T-cell (primary cell): ENCODE data around the gene ARHGEF35. TPM values are rescaled to one million over a fixed set of nuclear protein-coding genes. Genes with fewer than 3 reads are reported as not detected.
"Not testable (repeated sequence)": the region's sequence is repeated elsewhere in the genome, so short reads cannot be mapped to it uniquely, and the experiment has no call there.

Experiments
- ATAC-seq, 4 experiments: fragments of 200-7000 bp in 3 of 4; fragments of 150-1000 bp in 1 of 4; cut with Tn5 transposase; replicated peaks in 1 of 4; 1 replicate in 3 of 4; 2 replicates in 1 of 4; pipeline ENCODE4 v1.10.0; 2021; ENCODE audit warnings: moderate library complexity in 3 of 4, mild to moderate bottlenecking in 2 of 4, moderate number of reproducible peaks in 1 of 4
- CTCF ChIA-PET, 2 donors: fragments of 300-600 bp; sonication (Branson Sonifier 250); formaldehyde crosslinking; loops; one replicate each; lab custom pipeline; 2022; ENCODE audit warnings: antibody characterized with exemption in 2 of 2; lab: Charles Lee
- POLR2A ChIA-PET, 2 donors: fragments of 300-600 bp; sonication (Branson Sonifier 250); formaldehyde crosslinking; loops; one replicate each; lab custom pipeline; 2022; ENCODE audit warnings: antibody characterized with exemption in 2 of 2; lab: Charles Lee
- DNase-seq, 35 experiments: peaks; one replicate each; pipeline versions ENCODE4 v3.0.0 to v3.0.0-alpha.2; 2013 to 2023
- H3K27ac ChIP-seq: one replicate; pipeline ENCODE4 v1.5.1; 2013; ENCODE audit warnings: low read length
- H3K27me3 ChIP-seq, 2 experiments: replicated peaks in 1 of 2; 1 replicate in 1 of 2; 2 replicates in 1 of 2; pipeline versions ENCODE4 v1.6.1 to v1.7.0; 2013; ENCODE audit warnings: low read length in 1 of 2, mixed read lengths in 1 of 2; ENCODE audit not compliant: control insufficient read depth in 2 of 2, insufficient read depth in 2 of 2; ENCODE audit errors: extremely low read depth in 1 of 2
- H3K36me3 ChIP-seq, 2 donors: 1 replicate in 1 of 2; 2 replicates in 1 of 2; pipeline versions ENCODE4 v1.6.1 to v1.7.0; 2013; ENCODE audit warnings: low read length in 1 of 2; ENCODE audit not compliant: control insufficient read depth in 2 of 2, insufficient read depth in 1 of 2; ENCODE audit errors: extremely low read depth in 1 of 2
- H3K4me1 ChIP-seq, 2 experiments: 1 replicate in 1 of 2; 2 replicates in 1 of 2; pipeline versions ENCODE4 v1.6.1 to v1.7.0; 2013; ENCODE audit warnings: low read length in 2 of 2, mixed read lengths in 1 of 2; ENCODE audit not compliant: insufficient read depth in 2 of 2, control insufficient read depth in 1 of 2; ENCODE audit errors: extremely low read depth in 1 of 2
- H3K4me3 ChIP-seq, 2 donors: 1 replicate in 1 of 2; 2 replicates in 1 of 2; pipeline versions ENCODE4 v1.5.1 to v1.7.0; 2013; ENCODE audit warnings: mild to moderate bottlenecking in 2 of 2, low read length in 1 of 2, moderate library complexity in 1 of 2; ENCODE audit not compliant: control insufficient read depth in 1 of 2; ENCODE audit errors: extremely low read depth in 1 of 2
- H3K9me3 ChIP-seq: 2 replicates; pipeline ENCODE4 v1.7.0; 2013
- H3K27ac Mint-ChIP-seq, 2 donors: one replicate each; pipeline ENCODE4 v1.8.0; 2020 to 2021; ENCODE audit warnings: mild to moderate bottlenecking in 2 of 2, mixed read lengths in 2 of 2
- H3K27me3 Mint-ChIP-seq, 2 donors: one replicate each; pipeline ENCODE4 v1.8.0; 2021 to 2022; ENCODE audit warnings: mixed read lengths in 2 of 2
- H3K36me3 Mint-ChIP-seq: one replicate; pipeline ENCODE4 v1.8.0; 2021; ENCODE audit warnings: mixed read lengths
- H3K4me1 Mint-ChIP-seq, 3 donors: one replicate each; pipeline ENCODE4 v1.8.0; 2020 to 2022; ENCODE audit warnings: mixed read lengths in 3 of 3, mild to moderate bottlenecking in 1 of 3
- H3K4me3 Mint-ChIP-seq, 3 donors: one replicate each; pipeline ENCODE4 v1.8.0; 2020 to 2022; ENCODE audit warnings: mild to moderate bottlenecking in 3 of 3, mixed read lengths in 3 of 3, moderate library complexity in 3 of 3
- H3K9me3 Mint-ChIP-seq, 3 donors: one replicate each; pipeline ENCODE4 v1.8.0; 2020 to 2022; ENCODE audit warnings: mixed read lengths in 3 of 3
- WGBS: methylation state at CpG from one replicate; pipeline ENCODE4 v1.1.5; 2013; ENCODE audit warnings: missing lambda C conversion rate; ENCODE audit not compliant: insufficient coverage; 5-methylcytosine and 5-hydroxymethylcytosine counted together
- total RNA-seq, 35 experiments: library from RNA in 6 of 35; stranded (reverse) in 6 of 35; fragments of 120-200 nt in 1 of 35; gene quantifications; one replicate each; pipeline versions ENCODE4 v1.2.1 to v1.2.4 and lab custom pipeline; 2013 to 2026

Gene ARHGEF35
- total RNA-seq, 5 donors from 2014 or later (not counting 1 experiment from before 2014, with no cell fraction given), result 0.98 to 2.5 (median 1.7) TPM

GRCh38 chr7:144187848-144188247, 7.8 kb downstream of the ARHGEF35 start:
- H3K36me3 Mint-ChIP-seq, H3K27ac Mint-ChIP-seq, H3K27ac ChIP-seq, ATAC-seq, H3K27me3 Mint-ChIP-seq, H3K4me3 ChIP-seq, H3K4me1 ChIP-seq, H3K36me3 ChIP-seq, H3K9me3 ChIP-seq, H3K4me1 Mint-ChIP-seq, H3K9me3 Mint-ChIP-seq, DNase-seq, CTCF ChIA-PET, H3K27me3 ChIP-seq, H3K4me3 Mint-ChIP-seq, POLR2A ChIA-PET: not testable (repeated sequence)
- no CpG with 5 or more reads among the region's 5 CpGs for WGBS

- H3K27me3 ChIP-seq, POLR2A ChIA-PET, H3K9me3 ChIP-seq, H3K36me3 Mint-ChIP-seq, H3K9me3 Mint-ChIP-seq, H3K27ac ChIP-seq, CTCF ChIA-PET, DNase-seq, ATAC-seq, H3K4me1 Mint-ChIP-seq, H3K27ac Mint-ChIP-seq, H3K36me3 ChIP-seq, H3K4me3 Mint-ChIP-seq, H3K4me1 ChIP-seq, H3K4me3 ChIP-seq, H3K27me3 Mint-ChIP-seq: not testable (repeated sequence)
- WGBS, result no CpG with 5 or more reads among the region's 19 CpGs
Observed at GRCh38 chr7:144183166-144183565, 12.5 kb downstream of the ARHGEF35 start, which contains the start of gene CTAGE4. Gene CTAGE4, plus strand, starts transcription at chr7:144183466. Its CDS starts 38 bp downstream, at chr7:144183504.

GRCh38 chr7:144179165-144179479, 16.5 kb downstream of the ARHGEF35 start:
- H3K27me3 ChIP-seq, H3K4me3 Mint-ChIP-seq, CTCF ChIA-PET, H3K4me1 ChIP-seq, H3K27me3 Mint-ChIP-seq, H3K9me3 ChIP-seq, H3K27ac Mint-ChIP-seq, H3K4me3 ChIP-seq, ATAC-seq, H3K27ac ChIP-seq, H3K36me3 ChIP-seq, DNase-seq, H3K36me3 Mint-ChIP-seq, H3K9me3 Mint-ChIP-seq, POLR2A ChIA-PET, H3K4me1 Mint-ChIP-seq: not testable (repeated sequence)
- WGBS, result no CpG with 5 or more reads among the region's 2 CpGs

GRCh38 chr7:144178380-144179164, 17.1 kb downstream of the ARHGEF35 start:
- DNase-seq, result peak in 26 of 35 experiments; percentile 2 to 58 (median 18)
- H3K36me3 Mint-ChIP-seq, H3K27ac Mint-ChIP-seq, H3K4me1 Mint-ChIP-seq, H3K4me3 ChIP-seq, H3K27me3 ChIP-seq, H3K9me3 ChIP-seq, H3K27ac ChIP-seq, H3K4me3 Mint-ChIP-seq, H3K36me3 ChIP-seq, H3K9me3 Mint-ChIP-seq, H3K4me1 ChIP-seq: not testable (repeated sequence)
- no CpG with 5 or more reads among the region's 10 CpGs for WGBS
- ChIA-PET POLR2A (interaction anchor here in 1 of 2 donors (0.7 kb wide), 1 partner anchor 12 kb away, joined by 3 read pairs; no protein-coding TSS in a partner anchor), CTCF (interaction anchor here (0.6 to 1.6 kb wide), 5 partner anchors 9 to 1306 kb away, joined by 3 to 6 read pairs (median 3); no protein-coding TSS in a partner anchor)
- peaks cover 4 to 11% of the 10 kb centered on the region in 2 donors for H3K27me3 Mint-ChIP-seq
- peak; percentile 80 to 94 (median 90) for ATAC-seq

- DNase-seq (no peak), ATAC-seq (no peak)
- ChIA-PET CTCF (interaction anchor here (0.7 to 1.3 kb wide), 3 partner anchors 61 to 219 kb away, joined by 3 to 6 read pairs (median 3); no protein-coding TSS in a partner anchor), POLR2A (no interaction called here)
- Histone ChIP-seq H3K9me3 (no peaks in the 10 kb centered on the region), H3K4me1 (no peaks in the 10 kb centered on the region), H3K27ac (no peak overlapping the region), H3K4me3 (no peak overlapping the region), H3K27me3 (peaks cover 0 to 3% of the 10 kb centered on the region in 2 experiments), H3K36me3 (no peaks in the 10 kb centered on the region)
- H3K4me3 Mint-ChIP-seq, result no peak overlapping the region
- no peak overlapping the region for H3K27ac Mint-ChIP-seq
- H3K9me3 Mint-ChIP-seq, result peaks cover 5 to 9% (median 6%) of the 10 kb centered on the region in 3 donors
- peaks cover 4 to 21% of the 10 kb centered on the region in 2 donors for H3K27me3 Mint-ChIP-seq
- peaks cover 0 to 3% (median 0%) of the 10 kb centered on the region in 3 donors for H3K4me1 Mint-ChIP-seq
- WGBS, result 84% methylated on average over 3 of the region's 5 CpGs
- peaks cover 3% of the 10 kb centered on the region for H3K36me3 Mint-ChIP-seq
Observed at GRCh38 chr7:144174613-144175012, 21.0 kb downstream of the ARHGEF35 start.

- H3K36me3 ChIP-seq, H3K27ac ChIP-seq, DNase-seq, H3K9me3 ChIP-seq, H3K4me1 ChIP-seq, H3K4me3 ChIP-seq, H3K4me1 Mint-ChIP-seq, H3K4me3 Mint-ChIP-seq, H3K9me3 Mint-ChIP-seq, ATAC-seq, POLR2A ChIA-PET, H3K36me3 Mint-ChIP-seq, CTCF ChIA-PET, H3K27me3 ChIP-seq, H3K27ac Mint-ChIP-seq: not testable (repeated sequence)
- H3K27me3 Mint-ChIP-seq, result peaks cover 2 to 19% of the 10 kb centered on the region in 2 donors
- 89% methylated on average over 2 of the region's 4 CpGs for WGBS
Observed at GRCh38 chr7:144171594-144172350, 23.9 kb downstream of the ARHGEF35 start.
